ENCODE results near the gene MYO7A.

GRCh38 chr11:77125191-77125590 is 2.9 kb upstream of the MYO7A start:
- TF ChIP-seq POLR2A (IDR thresholded peaks at IDR 0.05): no peak
- no peak for TF ChIP-seq CTCF (IDR thresholded peaks at IDR 0.05)
- TF ChIP-seq POLR2AphosphoS5 (IDR thresholded peaks at IDR 0.05): no peak
